GM20000 (cell line): ENCODE measurements around the gene OSBP2.

Experiments
- DNase-seq: peaks from one replicate; pipeline ENCODE4 v3.0.0; 2012; ENCODE audit warnings: low spot score
- CTCF ChIP-seq: IDR thresholded peaks from 2 replicates; pipeline ENCODE4 v1.5.1; 2012; ENCODE audit warnings: mild to moderate bottlenecking, control low read depth; ENCODE audit errors: extremely low read depth, missing control alignments

OSBP2 gene

GRCh38 chr22:30885001-30885366, 190.3 kb downstream of the OSBP2 start:
- DNase-seq: no peak
- TF ChIP-seq CTCF: no peak

GRCh38 chr22:30885591-30885990, 190.9 kb downstream of the OSBP2 start:
- no peak for TF ChIP-seq CTCF
- DNase-seq: no peak

GRCh38 chr22:30887453-30887852, 192.8 kb downstream of the OSBP2 start:
- no peak for DNase-seq
- TF ChIP-seq CTCF: no peak

GRCh38 chr22:30887861-30888260, 193.2 kb downstream of the OSBP2 start:
- TF ChIP-seq CTCF: no peak
- DNase-seq: no peak

- no peak for DNase-seq
- TF ChIP-seq CTCF: no peak
These were observed 194.8 kb downstream of the OSBP2 start for GRCh38 chr22:30889268-30889995.

GRCh38 chr22:30889996-30890480, 195.4 kb downstream of the OSBP2 start:
- no peak for DNase-seq
- no peak for TF ChIP-seq CTCF

- peak; percentile 71 for TF ChIP-seq CTCF
- DNase-seq: peak; percentile 70
These were observed 196.2 kb downstream of the OSBP2 start for GRCh38 chr22:30890686-30891442.
